K562 (cell line): Measurements from ENCODE around the gene CENPO. TPM values are rescaled to one million over a fixed set of nuclear protein-coding genes. Genes with fewer than 3 reads are reported as not detected.
A peak's percentile ranks its signal among the peaks of the same experiment; 100 is the strongest.

ENCODE experiments used
- ATAC-seq: fragments of 200-7000 bp; cut with Tn5 transposase; 3 replicates; pipeline ENCODE4 v1.9.1; 2020; ENCODE audit warnings: moderate library complexity
- BruUV-seq: library from RNA; stranded (reverse); fragments of 400-500 nt; replicated peaks from 2 replicates; lab custom pipeline; 2021; lab: Mats Ljungman, UMichigan
- CTCF ChIA-PET: fragments of 300-600 bp; formaldehyde crosslinking; extraction: SDS; loops from one replicate; lab custom pipeline; 2021; ENCODE audit warnings: low intra/inter-chr PET ratio; lab: Yijun Ruan, JAX
- POLR2A ChIA-PET: fragments of 300-600, 350-650 bp; sonication (Branson Sonifier 250); formaldehyde crosslinking; extraction: SDS; loops from one replicate; lab custom pipeline; 2021; ENCODE audit warnings: antibody characterized with exemption, inconsistent platforms; lab: Yijun Ruan, JAX
- DNase-seq, 4 experiments: peaks; one replicate each; pipeline versions ENCODE4 v3.0.0 to v3.0.0-alpha.2; 2011 to 2018; ENCODE audit warnings: low spot score in 3 of 4, mixed read lengths in 3 of 4; ENCODE audit errors: extremely low read depth in 1 of 4
- FAIRE-seq: peaks from 2 replicates; lab custom pipeline; 2011; peaks lifted over from hg19 to GRCh38; lab: Jason Lieb, UNC
- H2AFZ ChIP-seq: 2 replicates; pipeline ENCODE4 v1.6.0; 2011; ENCODE audit warnings: low read depth, low read length, control low read depth, inconsistent platforms
- H3K27ac ChIP-seq: fragments of 200-600 bp; 3 replicates; pipeline ENCODE4 v1.8.0; 2011; ENCODE audit warnings: low read depth, mild to moderate bottlenecking, control low read depth, inconsistent platforms, low read length, moderate library complexity, mixed read lengths; ENCODE audit errors: extremely low read depth
- H3K27me3 ChIP-seq, 2 experiments: fragments of 300-600 bp in 1 of 2; 2 replicates in 1 of 2; 3 replicates in 1 of 2; pipeline versions ENCODE4 v1.6.0 to v1.8.0; 2011; ENCODE audit warnings: inconsistent platforms in 2 of 2, low read length in 2 of 2, mild to moderate bottlenecking in 1 of 2, mixed read lengths in 1 of 2, moderate library complexity in 1 of 2; ENCODE audit not compliant: control insufficient read depth in 2 of 2, insufficient read depth in 2 of 2
- H3K36me3 ChIP-seq: fragments of 300-600 bp; 3 replicates; pipeline ENCODE4 v1.8.0; 2011; ENCODE audit warnings: mild to moderate bottlenecking, low read length, inconsistent platforms; ENCODE audit not compliant: control insufficient read depth, insufficient read depth
- H3K4me1 ChIP-seq, 2 experiments: fragments of 200-600 bp in 1 of 2; replicated peaks in 1 of 2; 2 replicates in 1 of 2; 3 replicates in 1 of 2; pipeline versions ENCODE4 v1.5.1 to v1.8.0; 2011; ENCODE audit warnings: inconsistent platforms in 2 of 2, low read length in 2 of 2, mild to moderate bottlenecking in 1 of 2, mixed read lengths in 1 of 2, moderate library complexity in 1 of 2; ENCODE audit not compliant: control insufficient read depth in 2 of 2, insufficient read depth in 2 of 2
- H3K4me2 ChIP-seq: 2 replicates; pipeline ENCODE4 v1.6.1; 2011; ENCODE audit warnings: low read length, control low read depth, inconsistent platforms, mixed read lengths; ENCODE audit not compliant: insufficient read depth
- H3K4me3 ChIP-seq: fragments of 200-600 bp; sonication (generic), shearing (Covaris generic); 2 replicates; pipeline ENCODE4 v1.5.1; 2016; ENCODE audit warnings: control low read depth, inconsistent platforms
- H3K79me2 ChIP-seq: fragments of 200-600 bp; 3 replicates; pipeline ENCODE4 v1.8.0; 2011; ENCODE audit warnings: low read length, inconsistent platforms; ENCODE audit not compliant: control insufficient read depth, insufficient read depth
- H3K9ac ChIP-seq, 2 experiments: 2 replicates each; pipeline versions ENCODE4 v1.6.0 to v1.6.1; 2011; ENCODE audit warnings: low read depth in 2 of 2, low read length in 2 of 2, control low read depth in 1 of 2, inconsistent platforms in 1 of 2, mild to moderate bottlenecking in 1 of 2, mixed read lengths in 1 of 2; ENCODE audit not compliant: insufficient read depth in 1 of 2
- H3K9me1 ChIP-seq: one replicate; pipeline ENCODE4 v1.6.0; 2011; ENCODE audit warnings: inconsistent platforms, mild to moderate bottlenecking, low read length, moderate library complexity; ENCODE audit not compliant: control insufficient read depth, insufficient read depth
- H3K9me3 ChIP-seq: replicated peaks from 2 replicates; pipeline ENCODE4 v1.5.1; 2011; ENCODE audit warnings: low read depth, low read length, inconsistent platforms; ENCODE audit not compliant: control insufficient read depth, insufficient read depth
- H4K20me1 ChIP-seq: replicated peaks from 2 replicates; pipeline ENCODE4 v1.6.1; 2011; ENCODE audit warnings: low read length, inconsistent platforms, mixed read lengths; ENCODE audit not compliant: control insufficient read depth, insufficient read depth
- CBFA2T3 ChIP-seq: fragments of 450-650 bp; IDR thresholded peaks from 2 replicates; pipeline ENCODE4 v1.6.1; 2017
- CREM ChIP-seq: IDR thresholded peaks from 2 replicates; pipeline ENCODE4 v1.6.1; 2014; ENCODE audit warnings: antibody characterized with exemption, low read depth
- JUN ChIP-seq, 2 experiments: sonication (generic) in 1 of 2; formaldehyde crosslinking in 1 of 2; IDR thresholded peaks; 2 replicates each; pipeline versions ENCODE4 v1.6.1 to v1.8.0; 2012 to 2022; ENCODE audit warnings: borderline replicate concordance in 2 of 2, mild to moderate bottlenecking in 2 of 2, improper control_type of control experiment in 1 of 2, low read depth in 1 of 2, low read length in 1 of 2, missing genetic modification reagents in 1 of 2
- MAFG ChIP-seq: fragments of 450-650 bp; conservative IDR thresholded peaks from 2 replicates; pipeline ENCODE4 v1.6.1; 2016; ENCODE audit warnings: missing genetic modification characterization, missing compliant biosample characterization
- TCF7 ChIP-seq: sonication (generic); IDR thresholded peaks from 2 replicates; pipeline ENCODE4 v1.6.1; 2016; ENCODE audit warnings: antibody characterized with exemption, borderline replicate concordance
- TRIM24 ChIP-seq, 2 experiments: fragments of 450-650 bp; IDR thresholded peaks; 2 replicates each; pipeline ENCODE4 v1.6.1; 2016
- U2AF1 ChIP-seq: fragments of 200-400 bp; formaldehyde crosslinking; optimal IDR thresholded peaks from 2 replicates; pipeline ENCODE3; 2017; ENCODE audit warnings: mild to moderate bottlenecking, low read depth, low read length, moderate library complexity
- ZBTB33 ChIP-seq: sonication (generic); formaldehyde crosslinking; IDR thresholded peaks from 2 replicates; pipeline ENCODE4 v1.8.1; 2023; ENCODE audit warnings: mild to moderate bottlenecking, missing genetic modification reagents
- WGBS: fragments of 100-300 bp; shearing (Covaris generic); methylation state at CpG from one replicate; pipeline ENCODE4 v1.1.6; 2016; ENCODE audit warnings: low coverage, mixed read lengths; ENCODE audit not compliant: insufficient coverage; ENCODE audit errors: missing lambda C conversion rate; 5-methylcytosine and 5-hydroxymethylcytosine counted together
- in situ Hi-C: fragments of 300-500 bp; cut with MboI; formaldehyde crosslinking; loops from 4 replicates; pipeline ENCODE4 v1.15.0; 2018; ENCODE audit warnings: inconsistent platforms, mixed read lengths
- intact Hi-C: fragments of 100-400 bp; cut with micrococcal nuclease; formaldehyde crosslinking; loops from 2 replicates; pipeline ENCODE4 v1.14.2; 2022
- polyA plus RNA-seq, 8 experiments: library from polyadenylated mRNA; depleted of rRNA in 4 of 8; stranded (reverse) in 5 of 8; unstranded in 3 of 8; fragments of >200 nt; fragmentation: Nextera tagmentation in 2 of 8; fragmentation: Illumina TruSeq in 1 of 8; extraction: Ambion mirVana in 2 of 8; extraction: Trizol in 1 of 8; gene quantifications; 2 replicates each; pipeline versions ENCODE4 v1.2.1 to v1.2.3, GENCODE V29; 2011 to 2014; ENCODE audit warnings: inconsistent platforms in 1 of 8, missing spikeins in 1 of 8
- total RNA-seq, 7 experiments: library from RNA; depleted of rRNA in 6 of 7; stranded (reverse); fragments of >200 nt in 6 of 7; fragmentation: Illumina TruSeq in 2 of 7; extraction: Trizol in 2 of 7; gene quantifications; 2 replicates each; pipeline versions ENCODE4 v1.2.1 to v1.2.3, GENCODE V29; 2011 to 2021; ENCODE audit warnings: low replicate concordance in 1 of 7
- TF ChIP-seq, protein P1 (sequence below): fragments of 450-650 bp; IDR thresholded peaks from 2 replicates; pipeline ENCODE4 v1.6.1; 2016; ENCODE audit warnings: mild to moderate bottlenecking, moderate library complexity

Gene CENPO
- total and polyA plus RNA-seq, 9 of the 15 experiments (the other 6 are each of a cell fraction or from before 2014, with no cell fraction given) = 30.6 to 59.4 (median 38.9) TPM

GRCh38 chr2:24853996-24854395, 60.8 kb downstream of the CENPO start:
- ATAC-seq (peak; percentile 67), FAIRE-seq (peak; percentile 78), DNase-seq (peak in 2 of 4 experiments; percentile 23 to 44)
- peaks cover 16% of the 10 kb centered on the region; the same call in 2 of the 3 replicates for H3K36me3 ChIP-seq
- H3K4me2 ChIP-seq = no peak overlapping the region
- H3K4me3 ChIP-seq = no peak overlapping the region
- POLR2A ChIA-PET = no interaction called here
- BruUV-seq = no TSS peak
- peaks cover 7% of the 10 kb centered on the region in 2 experiments; a peak in 3 of 5 replicates for H3K4me1 ChIP-seq
- H3K9ac ChIP-seq = no peak overlapping the region
- intact Hi-C loops (loop anchor here (2.0 to 10.0 kb wide), 2 partner anchors 67 to 121 kb away; partner anchors contain the start of genes ADCY3 and DNAJC27), in situ Hi-C loops (no loop called here)
- WGBS = 5% methylated on average over 3 of the region's 3 CpGs
- no peaks in the 10 kb centered on the region; the same call in 1 of the 2 replicates for H4K20me1 ChIP-seq
- no peaks in the 10 kb centered on the region for H3K27me3 ChIP-seq
- H3K9me3 ChIP-seq = no peaks in the 10 kb centered on the region
- H3K79me2 ChIP-seq = no peaks in the 10 kb centered on the region
- CTCF ChIA-PET = no interaction called here
- H3K9me1 ChIP-seq = no peaks in the 10 kb centered on the region
- no peak overlapping the region for H3K27ac ChIP-seq
- no peak overlapping the region for H2AFZ ChIP-seq
- TF ChIP-seq MAFG (tag) = no peak
- TF ChIP-seq ZBTB33 = no peak
- peak in 1 of 2 experiments; percentile 10; a peak in 1 of 4 replicates for TF ChIP-seq TRIM24 (IDR thresholded peaks at IDR 0.05)
- TF ChIP-seq U2AF1 = no peak
- TF ChIP-seq CREM = 0 out of 2 replicates have a peak, but pooled peaks have one; percentile 19
- TF ChIP-seq TCF7 = no peak
- TF ChIP-seq, protein P1, sequence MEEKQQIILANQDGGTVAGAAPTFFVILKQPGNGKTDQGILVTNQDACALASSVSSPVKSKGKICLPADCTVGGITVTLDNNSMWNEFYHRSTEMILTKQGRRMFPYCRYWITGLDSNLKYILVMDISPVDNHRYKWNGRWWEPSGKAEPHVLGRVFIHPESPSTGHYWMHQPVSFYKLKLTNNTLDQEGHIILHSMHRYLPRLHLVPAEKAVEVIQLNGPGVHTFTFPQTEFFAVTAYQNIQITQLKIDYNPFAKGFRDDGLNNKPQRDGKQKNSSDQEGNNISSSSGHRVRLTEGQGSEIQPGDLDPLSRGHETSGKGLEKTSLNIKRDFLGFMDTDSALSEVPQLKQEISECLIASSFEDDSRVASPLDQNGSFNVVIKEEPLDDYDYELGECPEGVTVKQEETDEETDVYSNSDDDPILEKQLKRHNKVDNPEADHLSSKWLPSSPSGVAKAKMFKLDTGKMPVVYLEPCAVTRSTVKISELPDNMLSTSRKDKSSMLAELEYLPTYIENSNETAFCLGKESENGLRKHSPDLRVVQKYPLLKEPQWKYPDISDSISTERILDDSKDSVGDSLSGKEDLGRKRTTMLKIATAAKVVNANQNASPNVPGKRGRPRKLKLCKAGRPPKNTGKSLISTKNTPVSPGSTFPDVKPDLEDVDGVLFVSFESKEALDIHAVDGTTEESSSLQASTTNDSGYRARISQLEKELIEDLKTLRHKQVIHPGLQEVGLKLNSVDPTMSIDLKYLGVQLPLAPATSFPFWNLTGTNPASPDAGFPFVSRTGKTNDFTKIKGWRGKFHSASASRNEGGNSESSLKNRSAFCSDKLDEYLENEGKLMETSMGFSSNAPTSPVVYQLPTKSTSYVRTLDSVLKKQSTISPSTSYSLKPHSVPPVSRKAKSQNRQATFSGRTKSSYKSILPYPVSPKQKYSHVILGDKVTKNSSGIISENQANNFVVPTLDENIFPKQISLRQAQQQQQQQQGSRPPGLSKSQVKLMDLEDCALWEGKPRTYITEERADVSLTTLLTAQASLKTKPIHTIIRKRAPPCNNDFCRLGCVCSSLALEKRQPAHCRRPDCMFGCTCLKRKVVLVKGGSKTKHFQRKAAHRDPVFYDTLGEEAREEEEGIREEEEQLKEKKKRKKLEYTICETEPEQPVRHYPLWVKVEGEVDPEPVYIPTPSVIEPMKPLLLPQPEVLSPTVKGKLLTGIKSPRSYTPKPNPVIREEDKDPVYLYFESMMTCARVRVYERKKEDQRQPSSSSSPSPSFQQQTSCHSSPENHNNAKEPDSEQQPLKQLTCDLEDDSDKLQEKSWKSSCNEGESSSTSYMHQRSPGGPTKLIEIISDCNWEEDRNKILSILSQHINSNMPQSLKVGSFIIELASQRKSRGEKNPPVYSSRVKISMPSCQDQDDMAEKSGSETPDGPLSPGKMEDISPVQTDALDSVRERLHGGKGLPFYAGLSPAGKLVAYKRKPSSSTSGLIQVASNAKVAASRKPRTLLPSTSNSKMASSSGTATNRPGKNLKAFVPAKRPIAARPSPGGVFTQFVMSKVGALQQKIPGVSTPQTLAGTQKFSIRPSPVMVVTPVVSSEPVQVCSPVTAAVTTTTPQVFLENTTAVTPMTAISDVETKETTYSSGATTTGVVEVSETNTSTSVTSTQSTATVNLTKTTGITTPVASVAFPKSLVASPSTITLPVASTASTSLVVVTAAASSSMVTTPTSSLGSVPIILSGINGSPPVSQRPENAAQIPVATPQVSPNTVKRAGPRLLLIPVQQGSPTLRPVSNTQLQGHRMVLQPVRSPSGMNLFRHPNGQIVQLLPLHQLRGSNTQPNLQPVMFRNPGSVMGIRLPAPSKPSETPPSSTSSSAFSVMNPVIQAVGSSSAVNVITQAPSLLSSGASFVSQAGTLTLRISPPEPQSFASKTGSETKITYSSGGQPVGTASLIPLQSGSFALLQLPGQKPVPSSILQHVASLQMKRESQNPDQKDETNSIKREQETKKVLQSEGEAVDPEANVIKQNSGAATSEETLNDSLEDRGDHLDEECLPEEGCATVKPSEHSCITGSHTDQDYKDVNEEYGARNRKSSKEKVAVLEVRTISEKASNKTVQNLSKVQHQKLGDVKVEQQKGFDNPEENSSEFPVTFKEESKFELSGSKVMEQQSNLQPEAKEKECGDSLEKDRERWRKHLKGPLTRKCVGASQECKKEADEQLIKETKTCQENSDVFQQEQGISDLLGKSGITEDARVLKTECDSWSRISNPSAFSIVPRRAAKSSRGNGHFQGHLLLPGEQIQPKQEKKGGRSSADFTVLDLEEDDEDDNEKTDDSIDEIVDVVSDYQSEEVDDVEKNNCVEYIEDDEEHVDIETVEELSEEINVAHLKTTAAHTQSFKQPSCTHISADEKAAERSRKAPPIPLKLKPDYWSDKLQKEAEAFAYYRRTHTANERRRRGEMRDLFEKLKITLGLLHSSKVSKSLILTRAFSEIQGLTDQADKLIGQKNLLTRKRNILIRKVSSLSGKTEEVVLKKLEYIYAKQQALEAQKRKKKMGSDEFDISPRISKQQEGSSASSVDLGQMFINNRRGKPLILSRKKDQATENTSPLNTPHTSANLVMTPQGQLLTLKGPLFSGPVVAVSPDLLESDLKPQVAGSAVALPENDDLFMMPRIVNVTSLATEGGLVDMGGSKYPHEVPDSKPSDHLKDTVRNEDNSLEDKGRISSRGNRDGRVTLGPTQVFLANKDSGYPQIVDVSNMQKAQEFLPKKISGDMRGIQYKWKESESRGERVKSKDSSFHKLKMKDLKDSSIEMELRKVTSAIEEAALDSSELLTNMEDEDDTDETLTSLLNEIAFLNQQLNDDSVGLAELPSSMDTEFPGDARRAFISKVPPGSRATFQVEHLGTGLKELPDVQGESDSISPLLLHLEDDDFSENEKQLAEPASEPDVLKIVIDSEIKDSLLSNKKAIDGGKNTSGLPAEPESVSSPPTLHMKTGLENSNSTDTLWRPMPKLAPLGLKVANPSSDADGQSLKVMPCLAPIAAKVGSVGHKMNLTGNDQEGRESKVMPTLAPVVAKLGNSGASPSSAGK = no peak
- TF ChIP-seq JUN (IDR thresholded peaks at IDR 0.05; ENCODE audit: borderline replicate concordance, low read depth, low read length) = peak; percentile 66; the same call in 1 of the 2 replicates
- TF ChIP-seq JUN (CRISPR knock-in tag; IDR thresholded peaks at IDR 0.05; ENCODE audit: borderline replicate concordance) = no peak
- TF ChIP-seq CBFA2T3 = peak; percentile 78
